GM19193 (cell line): ENCODE results near the gene CDH6.

Experiments
- POLR2A ChIP-seq: IDR thresholded peaks from 4 replicates; pipeline ENCODE4 v1.6.1; 2011; ENCODE audit not compliant: insufficient read depth, insufficient read length; ENCODE audit errors: extremely low read depth

Gene CDH6

GRCh38 chr5:31193591-31194467, at the start of gene CDH6:
Gene CDH6, plus strand, starts transcription at chr5:31193686. Its CDS starts 73,788 bp downstream, at chr5:31267474.
- no peak for TF ChIP-seq POLR2A

DNA sequence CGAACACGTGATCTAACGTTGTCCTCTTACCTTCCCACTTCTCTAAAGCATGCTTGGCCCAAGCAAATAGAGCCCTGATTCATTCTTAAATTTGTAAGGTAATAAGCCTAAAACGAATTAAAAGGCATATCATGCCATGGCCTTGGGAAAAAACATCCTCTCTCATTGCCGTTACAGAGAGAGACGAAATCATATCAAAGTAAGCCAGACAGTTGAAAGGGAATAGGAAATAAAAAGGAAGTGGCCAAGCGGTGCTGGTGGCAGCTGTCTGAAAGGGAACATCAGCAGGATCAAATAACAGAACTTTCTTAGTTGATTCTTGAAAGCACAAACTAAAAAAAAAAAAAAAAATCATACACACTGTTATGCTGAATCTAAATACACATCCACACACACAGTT, 49.1 kb upstream of the CDH6 start:
- TF ChIP-seq POLR2A: no peak

DNA sequence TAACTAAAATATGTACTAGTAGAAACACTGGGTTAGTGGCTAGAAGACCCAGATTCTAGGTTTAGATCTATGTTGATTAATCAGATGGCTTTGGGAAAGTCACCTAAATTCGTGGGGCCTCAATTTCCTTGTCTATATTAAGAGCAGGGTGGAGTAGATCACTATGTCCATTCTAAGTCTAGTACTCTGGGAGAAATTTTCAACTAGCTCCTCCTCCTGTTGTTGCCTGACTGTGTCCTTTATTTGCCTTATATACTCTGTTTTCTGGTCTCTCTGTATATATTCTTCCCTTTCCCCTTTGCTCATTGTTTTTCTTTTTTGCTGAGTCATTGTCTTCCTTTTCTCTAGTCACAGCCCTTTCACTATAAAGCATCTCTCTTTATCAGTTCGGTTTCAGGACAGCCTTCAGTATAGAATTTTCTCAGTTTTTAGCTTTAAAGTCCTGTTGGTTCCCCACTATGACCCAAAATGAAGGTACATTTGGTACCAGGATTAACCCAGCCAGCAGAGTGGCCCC, 44.5 kb upstream of the CDH6 start:
- no peak for TF ChIP-seq POLR2A

DNA sequence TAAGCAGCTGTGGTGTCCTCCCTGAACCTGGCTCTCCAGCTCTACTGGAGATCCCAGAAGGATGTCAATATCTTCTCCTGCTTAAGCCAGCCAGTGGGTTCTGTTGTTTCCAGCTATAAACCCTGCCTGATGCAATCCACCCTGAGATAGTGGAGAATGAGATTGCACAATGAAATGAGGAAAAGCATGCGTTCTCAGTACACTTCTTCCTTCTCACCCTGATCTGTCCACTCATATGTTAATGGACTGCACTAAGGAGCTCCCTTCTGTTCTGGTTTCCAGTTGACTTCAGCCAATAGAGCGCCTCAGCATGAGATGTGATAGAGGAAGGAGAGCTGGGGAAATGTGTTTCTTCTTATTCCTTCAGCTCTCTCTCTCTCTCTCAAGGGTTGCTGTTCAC, 40.0 kb upstream of the CDH6 start:
- no peak for TF ChIP-seq POLR2A

GRCh38 chr5:31156631-31157160, 36.8 kb upstream of the CDH6 start:
- no peak for TF ChIP-seq POLR2A

DNA sequence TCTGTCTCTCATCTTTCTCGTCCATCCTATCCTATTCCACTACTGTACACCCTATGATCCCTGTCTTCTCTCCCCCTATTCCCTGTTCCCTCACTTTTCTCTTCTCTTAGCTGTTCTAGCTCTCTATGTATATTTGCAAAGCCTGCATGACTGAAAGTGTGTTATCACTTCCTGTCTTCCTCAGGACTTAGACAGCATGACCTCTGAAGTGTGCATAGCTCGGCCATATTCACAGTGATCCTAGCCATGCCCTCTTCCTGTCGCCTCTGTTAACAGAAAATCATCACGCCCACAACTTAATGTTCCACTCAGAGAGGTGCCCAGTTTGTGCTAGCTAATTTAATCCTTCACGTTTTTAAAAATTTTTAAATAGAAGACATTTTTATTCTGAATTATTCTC, 35.8 kb upstream of the CDH6 start:
- no peak for TF ChIP-seq POLR2A

GRCh38 chr5:31158686-31159085, 34.8 kb upstream of the CDH6 start:
- TF ChIP-seq POLR2A: no peak

- no peak for TF ChIP-seq POLR2A
These were observed 31.7 kb upstream of the CDH6 start for GRCh38 chr5:31161781-31162181.

DNA sequence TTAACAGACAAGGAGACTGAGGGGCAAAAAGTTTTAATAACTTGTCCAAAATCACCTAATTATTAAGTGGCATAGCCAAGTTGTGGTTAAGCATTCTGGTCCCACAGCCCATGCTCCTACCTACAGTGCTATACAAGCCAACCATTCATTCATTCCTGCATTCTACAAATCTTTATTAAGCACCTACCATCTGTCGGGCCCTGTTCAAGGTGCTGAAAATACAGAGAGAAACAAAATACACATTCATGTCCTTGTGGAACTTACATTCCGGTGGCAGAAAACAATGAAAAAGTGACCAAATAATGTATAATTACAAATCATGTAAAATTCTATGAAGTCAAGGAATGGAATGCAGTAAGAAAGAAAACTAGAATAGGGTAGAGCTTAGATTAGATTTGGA, 27.8 kb upstream of the CDH6 start:
- TF ChIP-seq POLR2A: no peak

GRCh38 chr5:31169379-31169778, 24.1 kb upstream of the CDH6 start:
- TF ChIP-seq POLR2A: no peak

GRCh38 chr5:31172881-31173280, 20.6 kb upstream of the CDH6 start:
- TF ChIP-seq POLR2A: no peak

DNA sequence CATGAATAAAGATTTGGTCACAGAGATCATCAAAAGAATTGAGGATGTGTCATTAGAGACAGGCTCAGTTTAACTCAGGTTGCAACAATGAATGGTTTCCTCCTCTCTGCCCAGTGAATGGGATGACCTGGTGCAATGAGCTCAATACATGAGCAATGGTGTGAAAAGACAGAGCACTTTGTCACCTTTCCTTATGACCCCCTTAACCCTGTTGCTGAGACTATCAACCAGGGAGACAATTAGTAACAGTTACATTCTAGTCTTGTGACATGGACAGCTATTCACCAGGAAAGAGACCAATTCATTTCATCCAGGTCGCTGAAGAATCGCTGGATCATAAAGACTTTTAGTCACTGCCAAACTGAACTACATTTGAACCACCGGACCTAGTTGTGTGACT, 19.9 kb upstream of the CDH6 start:
- TF ChIP-seq POLR2A: no peak

- no peak for TF ChIP-seq POLR2A
These were observed 12.0 kb upstream of the CDH6 start for GRCh38 chr5:31181376-31181987.

- no peak for TF ChIP-seq POLR2A
These were observed 11.3 kb upstream of the CDH6 start for GRCh38 chr5:31182136-31182535.

DNA sequence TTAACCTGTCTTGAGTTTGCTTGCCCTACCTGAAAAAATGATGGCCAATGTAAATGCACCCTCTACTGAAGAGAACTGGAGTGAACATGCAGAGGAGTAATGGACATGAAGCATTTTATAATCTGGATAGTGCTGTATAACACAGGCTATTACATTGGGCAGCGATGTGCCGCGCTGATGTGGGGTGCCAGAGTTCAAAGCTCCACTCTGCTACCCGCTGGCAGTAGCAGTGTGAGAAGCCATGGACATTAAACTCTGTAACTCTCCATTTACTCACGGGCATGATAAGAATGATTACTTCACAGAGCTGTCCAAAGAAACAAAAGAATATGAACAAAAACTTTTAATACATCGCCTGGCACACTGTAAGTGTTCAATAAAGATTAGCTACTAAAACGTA, 7.5 kb upstream of the CDH6 start:
- TF ChIP-seq POLR2A: no peak

DNA sequence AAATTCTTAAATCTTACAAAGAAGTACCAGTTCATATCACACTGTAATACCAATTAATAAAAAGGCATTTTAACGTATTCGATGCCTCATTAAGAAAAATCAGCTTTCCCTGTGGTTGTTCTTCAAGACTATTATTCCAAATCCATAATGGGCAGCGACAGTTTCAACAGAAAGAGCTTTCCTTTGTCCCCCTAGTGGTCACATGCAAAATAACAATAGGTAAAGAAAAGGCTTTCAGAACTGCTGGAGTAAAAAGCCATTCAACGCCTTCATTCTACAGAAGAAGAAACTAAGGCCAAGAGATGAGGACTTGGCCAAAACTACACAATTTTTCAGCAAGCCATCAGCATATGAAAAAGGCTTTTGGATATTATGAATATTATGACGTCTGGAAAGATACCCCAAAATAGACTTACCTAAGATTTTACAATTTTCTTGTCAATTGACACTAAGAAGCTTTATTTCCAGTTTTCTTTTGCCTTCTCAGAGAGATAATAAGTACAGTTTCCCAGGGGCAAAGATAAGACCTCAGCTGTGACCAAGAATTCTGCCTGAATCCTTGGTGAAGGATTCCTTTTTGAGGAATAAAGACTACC, 6.7 kb upstream of the CDH6 start:
- no peak for TF ChIP-seq POLR2A

DNA sequence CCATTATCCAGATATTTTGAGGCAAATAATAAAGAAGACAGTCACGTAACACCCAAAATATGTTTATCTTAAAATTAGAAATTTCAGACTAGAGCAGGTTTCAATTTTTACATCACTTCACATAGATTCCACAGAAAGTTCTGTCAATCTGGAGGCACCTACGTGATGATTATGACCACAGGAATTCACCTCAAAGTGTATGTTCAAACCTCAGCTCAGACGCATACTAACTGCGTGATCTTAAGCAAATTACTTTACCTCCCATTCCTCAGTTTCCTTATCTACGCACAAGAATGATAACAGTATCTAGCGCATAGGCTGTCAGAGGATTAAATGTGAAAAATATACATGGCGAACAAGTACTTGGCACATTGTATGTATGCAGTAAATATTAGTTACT, 5.9 kb upstream of the CDH6 start:
- TF ChIP-seq POLR2A: no peak
